ENCODE data around the gene FARP2. TPM values are rescaled to one million over a fixed set of nuclear protein-coding genes. Genes with fewer than 3 reads are reported as not detected.
A peak's percentile ranks its signal among the peaks of the same experiment; 100 is the strongest.

FARP2 gene
- total RNA-seq, 1 experiment from 2014 or later = 17.0 TPM

DNA sequence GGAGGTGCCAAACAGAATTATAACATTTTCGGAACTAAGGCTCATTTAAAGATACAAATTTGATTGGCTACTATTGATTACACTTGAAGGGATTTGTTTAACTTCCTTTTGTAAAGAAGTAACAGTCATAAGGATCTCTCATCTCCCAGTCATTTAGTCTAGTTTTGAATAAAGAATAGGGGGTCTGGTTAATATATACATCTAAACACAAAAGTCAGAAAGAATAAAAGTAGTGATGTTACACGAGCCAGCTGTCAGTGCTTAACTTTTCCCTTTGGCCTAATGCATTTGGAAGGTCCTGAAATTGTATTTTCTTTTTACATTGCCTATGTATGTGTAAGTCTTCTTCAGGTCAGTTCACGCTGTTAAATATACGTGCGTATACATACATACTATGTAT, 32.3 kb upstream of the FARP2 start:
- no peak for DNase-seq (ENCODE audit: low read depth)

DNA sequence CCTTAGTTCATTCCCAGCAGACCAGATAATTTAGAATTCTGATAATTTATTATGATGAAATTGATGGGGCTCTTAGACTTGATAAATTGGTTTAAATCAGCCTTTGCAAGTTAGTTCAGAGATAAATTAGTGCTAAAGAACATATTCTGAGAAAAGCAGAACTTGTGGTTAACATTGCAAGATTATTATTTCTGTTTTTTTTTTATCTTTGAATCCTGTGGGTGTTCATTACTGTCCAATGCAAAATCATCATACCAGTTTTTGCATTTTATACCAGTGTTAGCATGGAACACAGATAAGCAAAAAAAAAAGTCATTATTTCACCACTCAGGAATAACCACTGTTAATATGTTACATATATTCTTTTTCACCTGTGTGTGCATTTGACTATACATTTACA, 31.3 kb upstream of the FARP2 start:
- DNase-seq (ENCODE audit: low read depth) = no peak

DNA sequence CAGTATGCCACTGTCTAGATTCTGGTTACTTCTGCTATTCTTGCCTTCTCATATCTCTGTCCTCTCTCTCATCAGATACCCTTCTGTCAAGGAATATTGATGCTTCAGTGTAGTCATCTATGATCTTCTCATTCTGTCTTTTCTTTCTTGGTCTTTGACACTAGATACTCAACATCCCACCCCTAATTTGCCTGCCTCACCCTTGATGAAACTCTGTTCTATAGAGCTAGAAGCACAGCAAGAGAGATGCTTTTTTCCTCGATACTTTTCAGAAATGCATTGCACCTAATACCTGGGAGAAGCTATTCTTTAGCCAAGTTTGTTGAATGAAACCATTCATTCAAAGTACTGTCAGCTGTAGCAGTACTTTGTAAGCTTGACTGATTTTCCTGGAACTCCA, 30.8 kb upstream of the FARP2 start:
- DNase-seq (ENCODE audit: low read depth) = no peak

DNA sequence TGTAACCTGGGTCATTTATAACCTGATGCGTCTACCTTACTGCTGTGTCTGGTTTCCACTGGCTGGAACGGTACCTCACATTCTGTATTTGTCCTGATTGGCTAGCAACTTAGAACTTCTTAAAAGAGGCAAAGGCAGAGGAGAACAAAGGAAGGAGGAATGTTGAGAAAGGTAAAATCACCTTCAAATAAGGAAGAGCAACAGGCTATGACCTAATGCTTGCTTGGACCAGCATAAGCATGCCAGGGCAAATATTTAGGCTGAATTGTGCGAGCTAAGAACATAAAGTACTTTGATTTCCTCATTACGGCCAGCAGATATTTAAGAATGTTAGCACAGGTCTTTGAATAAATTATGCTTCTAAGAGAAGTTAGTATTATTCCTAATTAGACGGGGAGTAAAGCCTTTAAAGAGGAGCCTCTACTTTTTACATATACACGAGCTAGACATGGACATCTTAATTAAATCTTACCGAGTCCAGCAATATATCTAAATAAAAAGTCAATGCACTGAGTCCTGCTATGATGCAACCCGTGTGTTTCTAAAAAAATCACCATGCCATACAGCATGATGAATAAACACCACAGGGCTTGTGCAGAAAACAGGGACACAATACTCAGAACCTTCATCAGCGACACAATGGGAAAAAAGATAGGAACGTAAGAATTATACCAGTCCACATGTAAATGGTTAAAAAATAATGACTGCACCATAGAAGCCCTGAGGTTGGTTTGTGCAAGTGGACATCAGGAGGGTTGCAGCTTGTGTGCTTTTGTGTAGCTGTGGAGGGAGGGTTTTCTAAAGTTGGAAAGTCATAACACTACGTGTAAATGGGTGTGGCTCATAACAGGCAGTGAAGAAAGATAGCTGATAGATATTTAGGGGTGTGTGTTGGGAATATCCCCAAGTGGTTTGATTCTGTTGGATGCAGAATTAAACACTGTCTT, 26.1 kb upstream of the FARP2 start:
- DNase-seq (ENCODE audit: low read depth) = no peak

DNA sequence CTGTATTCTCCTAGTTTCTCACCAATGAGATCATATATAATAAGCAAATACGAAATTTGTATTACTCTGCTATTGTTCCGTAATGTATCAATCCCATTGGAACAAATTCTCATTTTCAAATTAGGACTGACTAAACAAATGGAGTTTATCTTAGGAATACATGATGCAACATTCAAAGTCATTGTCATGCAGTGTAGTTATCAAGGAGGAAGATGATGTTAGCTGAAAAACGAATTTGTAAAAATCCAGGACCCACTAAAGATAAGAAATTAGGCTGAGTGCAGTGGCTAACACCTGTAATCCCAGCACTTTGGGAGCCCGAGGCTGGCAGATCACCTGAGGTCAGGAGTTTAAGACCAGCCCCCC, 25.5 kb upstream of the FARP2 start:
- no peak for DNase-seq (ENCODE audit: low read depth)

DNA sequence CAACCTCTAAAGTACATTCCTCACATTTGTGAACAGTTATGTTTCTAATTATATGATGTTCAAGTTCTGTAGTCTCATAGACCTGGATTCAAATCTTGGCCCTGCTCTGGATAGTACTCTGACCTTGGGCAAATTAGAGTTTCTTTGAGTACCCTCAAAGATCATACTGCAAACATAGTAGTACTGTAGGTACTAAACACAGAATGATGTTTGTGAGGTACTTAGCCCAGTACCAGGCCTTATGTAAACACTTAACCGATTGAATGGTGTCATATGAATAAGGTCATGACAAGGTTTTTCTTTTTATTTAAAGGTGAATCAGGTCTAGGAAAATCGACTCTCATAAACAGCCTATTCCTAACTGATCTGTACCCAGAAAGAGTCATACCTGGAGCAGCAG, 21.3 kb upstream of the FARP2 start:
- no peak for DNase-seq (ENCODE audit: low read depth)

DNA sequence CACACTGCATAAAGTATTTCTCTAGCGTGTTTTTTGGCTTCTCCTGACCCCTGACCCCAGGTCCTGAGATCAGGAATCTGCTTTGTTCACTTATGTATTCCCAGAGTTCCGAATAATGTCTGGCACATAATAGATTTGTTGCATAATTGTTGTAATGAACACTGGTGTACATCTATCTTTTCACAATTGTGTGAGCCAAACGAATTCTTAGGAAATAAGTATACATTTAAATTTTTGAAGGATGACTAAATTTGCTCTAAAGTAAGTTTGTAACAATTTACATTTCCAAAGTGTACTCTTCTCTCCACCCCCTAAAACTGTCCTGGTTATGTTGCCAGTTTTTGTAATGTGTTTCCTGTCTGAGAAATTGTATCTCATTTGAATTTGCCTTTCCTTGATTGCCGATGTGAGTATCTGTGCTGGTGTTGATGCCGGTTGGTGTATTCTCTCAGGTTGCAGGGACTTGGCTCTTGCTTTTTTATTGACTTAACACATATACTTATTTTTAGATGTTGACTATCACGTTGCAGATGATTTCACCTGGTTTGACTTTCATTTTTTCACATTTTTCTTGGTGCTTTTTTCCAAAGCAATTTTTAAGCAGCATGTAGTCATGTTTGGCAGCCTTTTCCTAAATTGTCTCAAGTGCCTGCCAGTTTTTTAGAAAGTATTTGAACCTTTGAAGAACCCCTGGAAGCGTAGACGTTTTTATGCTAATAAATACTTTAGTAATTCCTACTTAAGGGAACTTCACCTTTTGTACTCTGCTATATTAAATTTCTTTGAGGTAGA, 16.1 kb upstream of the FARP2 start:
- DNase-seq (ENCODE audit: low read depth) = no peak

DNA sequence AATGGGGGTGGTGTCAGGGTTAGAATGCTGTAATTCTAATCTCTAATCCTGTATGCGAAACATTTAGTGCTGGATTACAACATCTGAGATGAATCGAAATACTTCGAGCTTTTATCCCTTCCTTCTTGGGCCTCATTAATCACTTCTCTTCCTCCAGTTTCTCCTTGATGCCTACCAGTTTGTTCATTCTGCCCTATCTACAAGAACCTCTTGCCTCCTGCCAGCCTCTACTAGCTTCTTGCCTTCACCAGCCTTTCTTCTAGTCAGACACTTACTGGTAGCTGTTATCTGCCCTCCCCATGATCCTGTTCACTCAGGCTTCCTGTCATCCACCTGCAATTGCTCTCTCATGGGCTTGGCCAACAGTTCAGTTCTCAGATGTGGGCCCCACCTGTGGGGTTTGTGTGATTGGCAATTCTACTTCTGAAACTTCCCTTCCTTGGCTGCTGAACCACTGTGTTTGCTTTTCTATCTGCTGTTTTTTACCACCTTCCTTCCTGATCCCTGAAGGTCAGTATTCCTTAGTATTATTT, 15.4 kb upstream of the FARP2 start:
- no peak for DNase-seq (ENCODE audit: low read depth)

DNA sequence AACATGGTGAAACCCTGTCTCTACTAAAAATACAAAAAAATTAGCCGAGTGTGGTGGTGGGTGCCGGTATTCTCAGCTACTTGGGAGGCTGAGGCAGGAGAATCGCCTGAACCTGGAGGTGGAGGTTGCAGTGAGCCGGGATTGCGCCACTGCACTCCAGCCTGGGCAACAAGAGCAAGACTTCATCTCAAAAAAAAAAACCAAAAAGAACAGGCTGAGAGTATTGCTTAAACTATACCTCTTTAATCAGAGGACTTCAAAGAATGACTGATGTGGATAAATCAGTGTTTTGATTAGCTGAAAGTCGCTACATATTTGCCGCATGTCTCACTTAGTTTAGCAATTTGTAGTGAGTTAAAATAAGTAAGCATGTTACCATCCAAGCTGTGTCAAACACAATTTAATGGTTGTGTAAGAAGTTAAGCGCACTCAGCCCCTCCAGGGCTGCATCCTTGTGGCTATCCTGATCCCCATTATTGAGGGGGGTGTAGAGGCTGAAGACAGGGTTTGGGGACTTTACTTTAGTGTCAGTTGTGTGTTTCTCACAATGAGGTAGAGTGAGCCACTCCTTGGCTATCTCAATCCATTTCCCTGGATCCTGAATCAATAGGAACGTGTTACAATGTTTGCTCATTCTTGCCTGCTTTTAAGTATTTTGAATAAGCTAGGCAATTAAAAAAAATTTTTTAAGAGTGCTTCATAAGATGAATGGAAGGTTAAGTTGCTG, 11.0 kb upstream of the FARP2 start:
- peak; percentile 7 for DNase-seq (ENCODE audit: low read depth)

DNA sequence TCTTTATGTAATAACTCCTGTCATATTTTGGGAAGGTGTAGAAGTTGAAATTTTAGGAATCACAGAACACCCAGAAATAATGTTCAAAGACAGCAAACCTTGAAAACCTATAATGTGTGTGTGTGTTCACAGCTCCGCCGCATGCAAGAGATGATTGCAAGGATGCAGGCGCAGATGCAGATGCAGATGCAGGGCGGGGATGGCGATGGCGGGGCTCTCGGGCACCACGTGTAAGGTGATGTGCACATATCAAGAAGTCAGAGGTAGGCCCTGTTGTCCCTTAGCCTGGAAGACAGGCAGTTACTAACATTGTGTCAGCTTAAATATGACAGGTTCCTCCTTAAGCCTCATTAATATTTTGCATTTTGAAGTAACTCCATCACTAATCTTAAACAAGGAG, 6.1 kb upstream of the FARP2 start:
- no peak for DNase-seq (ENCODE audit: low read depth)

DNA sequence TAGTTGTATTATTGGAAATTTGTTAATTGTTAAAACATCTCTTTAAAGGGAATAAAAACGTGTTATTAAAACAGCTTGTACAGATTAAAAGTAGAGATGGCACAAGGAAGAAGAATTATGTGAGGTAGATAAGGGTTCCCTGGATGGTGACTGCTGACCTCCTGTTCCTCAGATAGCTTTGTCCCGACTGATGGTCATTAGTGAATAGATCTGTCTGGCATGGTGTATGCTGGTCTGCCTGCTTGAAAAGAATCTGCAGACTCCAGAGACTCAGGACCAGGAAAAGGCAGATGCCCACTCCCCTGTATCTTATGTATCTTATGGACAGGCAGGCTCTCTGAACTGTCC, 5.6 kb upstream of the FARP2 start:
- no peak for DNase-seq (ENCODE audit: low read depth)

DNA sequence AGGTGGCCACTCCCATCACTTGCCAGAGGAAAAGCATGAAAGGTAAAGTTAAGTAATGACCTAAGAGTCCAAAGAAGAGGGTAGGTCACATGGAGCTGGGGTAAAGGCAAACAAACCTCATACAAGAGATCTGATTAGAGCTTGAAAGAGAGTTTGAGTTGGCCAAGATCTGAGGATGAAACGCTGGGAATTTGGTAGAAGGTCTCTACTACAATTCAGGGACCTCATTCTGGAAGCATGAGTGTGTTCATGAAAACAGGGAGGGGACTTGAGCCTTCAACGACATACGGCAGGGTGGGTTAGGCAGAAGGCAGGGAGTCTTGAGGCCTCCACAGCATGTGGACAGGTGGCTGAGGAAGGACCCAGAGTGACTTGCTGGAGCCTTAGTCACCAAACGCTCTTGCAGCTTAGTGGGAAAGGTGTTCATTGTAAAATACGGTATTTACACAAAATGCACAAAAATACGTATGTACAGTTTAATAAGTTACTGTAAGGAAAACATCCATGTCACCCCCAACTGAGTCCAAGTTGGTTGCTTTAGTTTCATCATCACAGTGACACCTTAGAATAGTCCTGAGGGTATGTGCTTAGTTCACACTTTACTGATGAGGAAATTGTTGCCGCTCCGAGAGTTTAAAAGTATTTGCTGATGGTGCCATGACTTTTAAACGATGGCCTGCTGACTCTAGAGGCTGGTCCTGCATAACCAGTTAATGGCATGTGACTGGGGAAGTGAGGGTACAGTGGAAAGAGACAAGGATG, 5.0 kb upstream of the FARP2 start:
- no peak for DNase-seq (ENCODE audit: low read depth)

DNA sequence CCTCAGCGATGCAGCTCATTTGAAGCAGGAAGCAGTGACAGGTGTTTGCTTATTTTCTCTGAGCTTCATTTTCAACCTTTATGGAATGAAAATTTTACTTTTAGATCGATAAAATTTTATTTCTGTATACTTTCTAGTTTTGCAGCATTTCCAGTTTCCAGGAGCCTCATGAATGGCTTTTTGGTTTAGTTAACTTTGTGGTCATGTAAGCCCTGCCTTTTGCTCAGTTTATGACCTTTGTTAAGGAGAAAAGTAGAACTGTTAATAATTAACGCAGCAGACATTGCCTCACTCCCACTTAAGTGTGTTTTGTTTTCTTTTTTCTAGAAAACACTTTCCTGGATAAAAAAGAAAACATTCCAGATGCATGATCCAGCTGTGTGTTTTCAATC, 4.4 kb upstream of the FARP2 start:
- DNase-seq (ENCODE audit: low read depth) = no peak

DNA sequence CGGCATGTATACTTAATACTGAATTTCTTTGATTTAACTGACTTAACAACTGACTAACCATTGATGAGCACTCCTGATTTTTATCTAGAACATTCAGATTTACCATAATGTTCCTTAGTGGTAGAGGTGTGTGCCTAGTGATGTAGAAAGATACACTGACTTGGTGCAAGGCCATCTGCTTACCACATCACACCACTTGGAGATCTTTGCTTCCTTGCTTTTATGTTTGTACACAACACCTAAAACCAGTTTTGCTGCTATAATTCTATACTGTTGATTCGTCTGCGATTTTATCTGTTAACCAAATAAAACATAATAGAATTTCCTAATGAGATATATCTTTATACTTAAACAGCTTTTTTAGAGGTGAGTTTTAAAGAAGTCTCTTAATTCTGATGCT, 3.9 kb upstream of the FARP2 start:
- no peak for DNase-seq (ENCODE audit: low read depth)

DNA sequence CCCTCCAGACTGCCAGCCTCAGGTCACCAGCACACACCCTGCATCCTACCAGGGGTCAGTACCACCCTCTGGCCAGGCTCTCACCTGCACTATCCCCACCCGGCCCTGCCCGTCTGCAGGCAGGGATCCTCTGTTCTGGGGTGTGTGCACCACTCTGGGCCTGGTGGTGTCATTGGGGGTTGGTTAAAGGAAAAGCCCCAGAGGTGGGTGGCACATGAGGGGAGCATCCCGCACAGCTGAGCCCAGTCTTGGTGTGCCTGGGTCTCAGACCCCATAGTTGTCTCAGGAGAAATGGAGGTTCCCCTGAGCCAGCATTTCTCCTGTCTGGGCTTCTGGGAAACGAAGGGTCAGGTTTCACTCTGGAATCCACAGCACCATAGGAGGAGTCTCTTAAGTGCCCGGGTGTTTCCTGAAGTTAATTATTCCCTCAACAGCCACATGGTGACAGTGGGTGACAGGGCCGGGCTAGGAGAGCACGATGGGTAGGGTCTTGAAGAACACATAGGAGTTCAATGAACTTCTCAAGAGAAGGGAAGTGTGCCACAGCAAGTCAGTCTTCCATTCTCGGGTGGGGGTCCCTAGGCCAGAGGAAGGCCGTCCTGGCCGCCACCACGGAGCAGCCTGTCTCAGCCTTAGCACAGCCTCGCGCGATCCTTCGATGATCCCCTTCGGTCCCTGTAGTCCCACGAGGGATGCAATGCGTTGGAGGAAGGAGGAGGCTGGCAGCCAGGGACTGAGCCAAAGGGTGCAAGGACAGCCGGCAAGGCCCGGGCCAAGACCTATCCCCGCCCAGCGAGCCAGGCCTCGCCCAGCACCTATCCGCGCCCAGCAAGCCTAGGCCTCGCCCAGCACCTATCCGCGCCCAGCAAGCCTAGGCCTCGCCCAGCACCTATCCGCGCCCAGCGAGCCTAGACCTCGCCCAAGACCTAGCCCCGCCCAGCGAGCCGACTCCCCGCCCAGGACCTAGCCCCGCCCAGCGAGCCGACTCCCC, 1.1 kb upstream of the FARP2 start:
- DNase-seq (ENCODE audit: low read depth) = peak; percentile 34

DNA sequence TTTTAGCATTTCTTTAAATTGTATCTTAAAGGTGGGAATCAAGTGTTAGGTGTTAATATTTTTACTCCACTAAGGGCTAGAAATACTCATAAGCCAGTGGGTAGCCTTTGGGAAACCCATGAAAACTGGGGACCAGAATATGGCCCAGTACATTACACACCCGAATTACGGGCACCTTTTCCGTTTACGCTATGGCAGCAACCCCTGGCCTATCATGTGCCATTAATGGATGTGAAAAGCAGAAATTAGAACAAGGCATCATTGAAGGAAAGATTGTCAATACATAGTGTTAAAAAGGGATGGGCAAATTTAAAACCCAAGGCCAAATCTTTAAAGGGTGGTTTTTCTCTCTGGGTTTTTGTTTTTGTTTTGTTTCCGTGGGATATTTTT, 781 bp downstream of the FARP2 start:
- DNase-seq (ENCODE audit: low read depth) = no peak

DNA sequence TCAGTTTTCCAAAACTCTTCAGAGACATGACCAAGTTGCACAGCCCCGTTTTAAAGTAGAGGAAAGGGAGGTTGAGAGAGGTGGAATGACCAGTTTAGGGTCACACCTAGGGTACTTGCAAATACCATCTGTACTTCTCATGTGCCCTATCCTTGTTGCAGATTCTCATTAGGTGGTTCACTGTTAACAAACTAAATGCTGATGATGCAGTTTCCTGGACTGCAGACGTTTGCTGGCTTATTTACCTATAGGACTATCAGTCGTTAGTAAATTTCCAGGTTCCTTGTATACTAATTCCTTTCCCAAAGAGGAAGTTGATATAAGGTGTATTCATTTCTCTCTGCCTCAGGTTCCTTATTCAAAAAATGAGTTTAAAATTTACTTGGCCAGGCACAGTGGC, 1.4 kb downstream of the FARP2 start:
- DNase-seq (ENCODE audit: low read depth) = no peak

DNA sequence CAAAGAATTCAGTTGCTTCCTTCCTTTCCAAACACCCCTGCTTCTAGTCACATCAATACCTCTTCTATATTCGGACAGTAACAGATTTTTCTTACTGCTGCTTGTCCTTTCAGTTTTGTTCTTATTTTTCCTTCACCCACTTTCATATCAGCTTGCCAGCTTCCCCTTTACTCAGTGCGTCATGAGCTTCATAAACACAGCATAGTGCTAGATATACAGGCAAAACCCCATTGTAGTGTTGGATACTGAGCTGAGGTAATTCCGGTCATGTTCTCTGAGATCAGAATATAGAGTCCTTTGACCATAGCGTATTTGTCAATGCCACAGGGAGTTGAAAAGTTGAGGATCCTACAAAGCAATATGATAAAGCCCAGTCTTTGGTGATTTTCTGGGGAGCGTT, 2.4 kb downstream of the FARP2 start:
- DNase-seq (ENCODE audit: low read depth) = no peak

DNA sequence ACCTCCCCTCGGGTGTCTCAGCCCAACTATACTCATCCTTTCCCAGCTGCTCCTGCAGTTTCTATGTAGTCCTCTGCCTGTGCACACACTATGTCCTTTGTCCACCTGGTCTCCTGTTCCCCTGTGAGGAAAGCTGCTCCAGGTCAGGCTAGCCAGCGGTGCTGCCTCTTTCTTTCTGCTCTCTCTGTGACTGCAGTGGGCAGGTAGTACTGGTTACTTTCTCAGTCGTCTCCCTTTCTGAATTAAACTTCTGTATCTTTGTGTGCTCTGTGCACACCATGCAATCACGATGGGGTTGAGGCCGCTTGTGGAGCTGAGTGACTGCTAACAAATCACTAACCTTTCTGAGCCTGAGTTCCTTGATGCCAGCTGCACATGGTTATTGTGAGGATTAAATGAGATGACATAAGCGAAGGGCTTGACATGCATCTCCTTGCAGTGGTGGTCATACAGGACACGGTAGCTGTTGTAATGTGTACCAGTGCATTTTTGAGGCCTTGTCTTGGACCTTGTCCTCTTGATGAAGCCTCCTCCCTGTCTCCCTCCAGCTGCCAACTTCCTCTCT, 3.5 kb downstream of the FARP2 start:
- no peak for DNase-seq (ENCODE audit: low read depth)

DNA sequence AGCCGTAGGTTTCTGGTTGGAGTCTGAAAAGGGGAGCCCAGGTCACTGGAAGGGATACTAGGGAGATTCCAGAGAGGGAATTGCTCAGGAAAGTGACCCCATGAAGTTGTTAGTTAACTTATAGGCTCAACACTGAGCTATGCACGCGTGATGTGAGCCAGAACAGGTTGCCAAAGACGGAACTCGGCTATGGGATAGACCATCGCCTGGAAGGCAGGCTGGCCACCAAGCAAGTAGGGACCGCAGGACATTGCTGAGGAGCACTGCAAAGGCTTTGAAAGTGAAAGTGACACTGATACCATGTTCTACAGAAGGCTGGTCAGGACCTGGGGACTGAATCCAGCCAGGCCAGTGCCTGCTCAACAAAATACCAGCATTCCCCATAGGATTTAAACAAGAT, 7.3 kb downstream of the FARP2 start:
- DNase-seq (ENCODE audit: low read depth) = no peak

Data from M059J (cell line).